ENCODE results near the gene HCFC1R1.

GRCh38 chr16:2976201-2976600, 47.5 kb downstream of the HCFC1R1 start:
- no peak for TF ChIP-seq CTCF (IDR thresholded peaks at IDR 0.05; ENCODE audit: poor library complexity, severe bottlenecking)
- TF ChIP-seq POLR2AphosphoS5 (IDR thresholded peaks at IDR 0.05), result no peak
